Measurements from ENCODE around the gene ATP2C1.
A peak's percentile ranks its signal among the peaks of the same experiment; 100 is the strongest.
"Not testable (repeated sequence)": the region's sequence is repeated elsewhere in the genome, so short reads cannot be mapped to it uniquely, and the experiment has no call there.

Gene ATP2C1

GRCh38 chr3:130939753-130940152, 45.9 kb downstream of the ATP2C1 start:
- no peak for DNase-seq

- no peak for DNase-seq
Observed at GRCh38 chr3:130941793-130942192, 47.9 kb downstream of the ATP2C1 start.

- DNase-seq = no peak
Observed at GRCh38 chr3:130946882-130947281, 53.0 kb downstream of the ATP2C1 start.

- no peak for DNase-seq
Observed at GRCh38 chr3:130948001-130948773, 54.3 kb downstream of the ATP2C1 start.

- DNase-seq = no peak
Observed at GRCh38 chr3:130948929-130949328, 55.0 kb downstream of the ATP2C1 start.

- DNase-seq = no peak
Observed at GRCh38 chr3:130950124-130950523, 56.2 kb downstream of the ATP2C1 start.

GRCh38 chr3:130950641-130951040, 56.8 kb downstream of the ATP2C1 start:
- no peak for DNase-seq

- DNase-seq = no peak
Observed at GRCh38 chr3:130955481-130955880, 61.6 kb downstream of the ATP2C1 start.

- no peak for DNase-seq
Observed at GRCh38 chr3:130956281-130956680, 62.4 kb downstream of the ATP2C1 start.

- no peak for DNase-seq
Observed at GRCh38 chr3:130956721-130957120, 62.8 kb downstream of the ATP2C1 start.

- DNase-seq = no peak
Observed at GRCh38 chr3:130960139-130960795, 66.4 kb downstream of the ATP2C1 start.

- DNase-seq = no peak
Observed at GRCh38 chr3:130961458-130961857, 67.6 kb downstream of the ATP2C1 start.

GRCh38 chr3:130963444-130963843, 69.6 kb downstream of the ATP2C1 start:
- no peak for DNase-seq

- DNase-seq = peak; percentile 30 to 67 (median 61)
Observed at GRCh38 chr3:130963878-130964277, 70.0 kb downstream of the ATP2C1 start.

- DNase-seq = no peak
Observed at GRCh38 chr3:130967281-130967680, 73.4 kb downstream of the ATP2C1 start.

- no peak for DNase-seq
Observed at GRCh38 chr3:130968221-130968620, 74.3 kb downstream of the ATP2C1 start.

GRCh38 chr3:130969621-130970020, 75.7 kb downstream of the ATP2C1 start:
- DNase-seq = no peak

- peak; percentile 27 to 50 (median 40) for DNase-seq
Observed at GRCh38 chr3:130971208-130971607, 77.3 kb downstream of the ATP2C1 start.

- DNase-seq = not testable (repeated sequence)
Observed at GRCh38 chr3:130972592-130972991, 78.7 kb downstream of the ATP2C1 start.

GRCh38 chr3:130973406-130973805, 79.5 kb downstream of the ATP2C1 start:
- no peak for DNase-seq

GRCh38 chr3:130974201-130974600, 80.3 kb downstream of the ATP2C1 start:
- no peak for DNase-seq

- no peak for DNase-seq
Observed at GRCh38 chr3:130975251-130975650, 81.4 kb downstream of the ATP2C1 start.

GRCh38 chr3:130976706-130977105, 82.8 kb downstream of the ATP2C1 start:
- DNase-seq = no peak

GRCh38 chr3:130979117-130979516, 85.2 kb downstream of the ATP2C1 start:
- DNase-seq = no peak

GRCh38 chr3:130981469-130981868, 87.6 kb downstream of the ATP2C1 start:
- DNase-seq = no peak

All from suppressor macrophage treated with lipopolysaccharide for 1 hour (primary cell).